ENCODE measurements around the gene NLRP10.

NLRP10 gene

DNA sequence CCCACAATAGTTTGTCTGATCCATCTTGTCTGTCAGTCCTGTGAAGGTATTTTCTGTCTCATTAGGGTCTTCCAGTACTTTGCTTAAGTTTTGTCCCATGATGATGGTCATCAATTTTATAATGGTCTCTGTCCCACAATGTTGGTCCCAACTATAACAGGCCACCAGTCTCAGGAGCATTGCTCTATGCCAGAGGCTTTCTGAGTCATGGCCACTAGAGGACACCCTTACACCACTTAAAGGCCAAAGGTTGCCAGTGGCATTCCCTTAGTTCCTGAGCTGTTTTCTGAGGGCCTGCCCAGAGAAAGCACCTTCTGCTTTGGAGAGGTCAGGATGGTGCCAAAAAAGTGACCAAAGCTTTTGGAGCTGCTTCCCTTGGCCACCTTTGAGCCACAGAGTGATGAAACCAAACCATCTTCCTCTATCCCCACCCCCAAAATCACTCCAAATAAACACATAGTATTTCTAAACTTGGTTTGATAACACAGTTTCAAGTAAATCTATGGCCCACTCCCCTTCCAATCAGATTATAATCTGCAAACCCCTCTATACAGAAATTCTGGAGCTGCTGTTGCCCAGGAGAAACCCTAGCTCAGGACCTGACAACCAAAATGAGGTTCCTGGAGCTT lies 41.2 kb upstream of the NLRP10 start:
- Histone ChIP-seq H3K27ac (ENCODE audit: insufficient read depth in 1 of 2, low read depth in 1 of 2, low read length in 2 of 2, poor library complexity in 1 of 2, severe bottlenecking in 2 of 2) (no peak overlapping the region), H3K9me3 (ENCODE audit: control extremely low read depth in 1 of 5, control insufficient read depth in 4 of 5, insufficient read depth in 2 of 5, low read depth in 1 of 5, low read length in 4 of 5) (no peaks in the 10 kb centered on the region), H3K4me3 (ENCODE audit: control insufficient read depth in 1 of 7, extremely low read depth in 1 of 7, insufficient read depth in 4 of 7, low read depth in 2 of 7, low read length in 6 of 7) (no peak overlapping the region), H3K4me1 (ENCODE audit: control extremely low read depth in 1 of 4, control insufficient read depth in 4 of 4, insufficient read depth in 4 of 4, low read length in 3 of 4) (no peaks in the 10 kb centered on the region), H3K36me3 (ENCODE audit: control insufficient read depth in 4 of 4, insufficient read depth in 4 of 4, low read length in 3 of 4) (no peaks in the 10 kb centered on the region), H3K27me3 (replicated peaks in 2 of 5; ENCODE audit: control insufficient read depth in 4 of 5, insufficient read depth in 5 of 5, low read length in 4 of 5) (peaks cover 0 to 2% (median 0%) of the 10 kb centered on the region in 5 experiments)
- DNase-seq, result peak; percentile 51 to 69 (median 61)
- CTCF ChIA-PET, result interaction anchor here (0.7 to 11.4 kb wide), 23 partner anchors 10 to 103 kb away, joined by 3 to 429 read pairs (median 4); partner anchors contain the start of genes EIF3F and TUB
- POLR2A ChIA-PET, result interaction anchor here (0.7 kb wide), 1 partner anchor 87 kb away, joined by 3 read pairs; no protein-coding TSS in a partner anchor

DNA sequence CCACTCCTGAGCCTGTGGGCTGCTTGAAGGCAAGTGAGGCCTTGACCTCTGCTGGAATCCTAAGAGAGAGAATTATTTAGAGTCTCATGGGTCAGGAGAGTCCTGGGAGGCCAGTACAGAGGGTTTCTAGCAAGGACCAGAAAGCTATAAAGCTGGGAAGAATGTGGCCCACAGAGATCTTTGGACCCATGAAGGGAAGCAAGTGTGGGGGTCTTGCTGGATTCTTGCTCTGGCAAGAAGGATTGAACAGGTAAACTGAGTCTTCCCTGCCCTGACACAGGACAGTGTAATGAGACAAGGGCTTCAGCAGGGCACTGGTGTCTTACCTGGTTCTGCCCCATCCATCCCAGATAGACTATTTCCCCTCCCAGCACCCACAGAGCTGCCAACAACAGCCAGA lies 40.3 kb upstream of the NLRP10 start:
- no peak overlapping the region for H3K27ac ChIP-seq (ENCODE audit: insufficient read depth in 1 of 2, low read depth in 1 of 2, low read length in 2 of 2, poor library complexity in 1 of 2, severe bottlenecking in 2 of 2)
- H3K27me3 ChIP-seq (replicated peaks in 2 of 5; ENCODE audit: control insufficient read depth in 4 of 5, insufficient read depth in 5 of 5, low read length in 4 of 5), result peaks cover 0 to 2% (median 0%) of the 10 kb centered on the region in 5 experiments
- H3K9me3 ChIP-seq (ENCODE audit: control extremely low read depth in 1 of 5, control insufficient read depth in 4 of 5, insufficient read depth in 2 of 5, low read depth in 1 of 5, low read length in 4 of 5), result no peaks in the 10 kb centered on the region
- no peak overlapping the region for H3K4me3 ChIP-seq (ENCODE audit: control insufficient read depth in 1 of 7, extremely low read depth in 1 of 7, insufficient read depth in 4 of 7, low read depth in 2 of 7, low read length in 6 of 7)
- no peaks in the 10 kb centered on the region for H3K36me3 ChIP-seq (ENCODE audit: control insufficient read depth in 4 of 4, insufficient read depth in 4 of 4, low read length in 3 of 4)
- CTCF ChIA-PET, result interaction anchor here (1.1 to 11.4 kb wide), 10 partner anchors 11 to 90 kb away, joined by 3 to 429 read pairs (median 8); partner anchors contain the start of genes EIF3F and TUB
- no peak for DNase-seq
- POLR2A ChIA-PET, result no interaction called here
- H3K4me1 ChIP-seq (ENCODE audit: control extremely low read depth in 1 of 4, control insufficient read depth in 4 of 4, insufficient read depth in 4 of 4, low read length in 3 of 4), result no peaks in the 10 kb centered on the region

DNA sequence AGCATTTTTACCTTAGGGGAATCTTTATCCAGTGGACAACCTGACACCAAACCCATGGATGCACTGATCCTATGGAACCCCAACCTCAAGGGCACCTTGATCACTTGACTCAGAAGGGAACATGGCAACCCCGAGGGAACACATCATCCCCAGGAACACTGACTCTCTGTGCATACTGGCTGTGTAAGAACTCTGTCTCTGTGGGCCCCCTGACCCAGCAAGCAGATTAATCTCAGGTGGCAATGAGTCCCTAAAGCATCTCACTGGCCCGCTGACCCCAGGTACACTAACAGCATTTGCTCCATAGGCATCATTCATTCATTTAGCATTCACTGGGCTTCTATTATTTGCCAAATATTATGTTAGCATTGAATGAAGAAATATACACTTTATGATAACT lies 38.8 kb upstream of the NLRP10 start:
- DNase-seq, result no peak
- POLR2A ChIA-PET, result no interaction called here

DNA sequence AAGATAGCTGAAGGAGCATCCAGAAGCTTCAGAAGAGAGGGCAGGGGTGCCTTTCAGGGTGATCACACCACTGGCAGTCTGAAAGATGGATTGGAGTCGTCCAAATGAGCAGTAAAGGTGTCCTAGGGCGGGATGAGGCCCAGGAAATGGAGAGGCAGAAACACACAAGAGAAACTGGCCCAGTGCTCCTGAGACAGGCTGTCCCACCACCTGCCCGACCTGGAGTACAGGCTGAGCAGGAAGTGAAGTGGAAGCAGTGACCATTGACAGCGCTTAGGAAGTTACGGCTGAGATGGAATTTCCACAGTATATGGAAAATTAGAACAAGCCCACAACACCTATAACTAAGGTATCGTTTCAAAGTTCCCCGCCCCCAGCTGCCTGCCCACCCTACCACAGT lies 37.9 kb upstream of the NLRP10 start:
- Histone ChIP-seq H3K4me1 (ENCODE audit: control extremely low read depth in 1 of 4, control insufficient read depth in 4 of 4, insufficient read depth in 4 of 4, low read length in 3 of 4) (no peaks in the 10 kb centered on the region), H3K36me3 (ENCODE audit: control insufficient read depth in 4 of 4, insufficient read depth in 4 of 4, low read length in 3 of 4) (peaks cover 0 to 9% (median 7%) of the 10 kb centered on the region in 4 experiments), H3K4me3 (ENCODE audit: control insufficient read depth in 1 of 7, extremely low read depth in 1 of 7, insufficient read depth in 4 of 7, low read depth in 2 of 7, low read length in 6 of 7) (no peak overlapping the region), H3K27me3 (replicated peaks in 2 of 5; ENCODE audit: control insufficient read depth in 4 of 5, insufficient read depth in 5 of 5, low read length in 4 of 5) (peaks cover 0 to 2% (median 0%) of the 10 kb centered on the region in 5 experiments), H3K9me3 (ENCODE audit: control extremely low read depth in 1 of 5, control insufficient read depth in 4 of 5, insufficient read depth in 2 of 5, low read depth in 1 of 5, low read length in 4 of 5) (no peaks in the 10 kb centered on the region), H3K27ac (ENCODE audit: insufficient read depth in 1 of 2, low read depth in 1 of 2, low read length in 2 of 2, poor library complexity in 1 of 2, severe bottlenecking in 2 of 2) (no peak overlapping the region)
- CTCF ChIA-PET, result interaction anchor here (0.9 to 11.4 kb wide), 2 partner anchors 14 to 92 kb away, joined by 3 to 429 read pairs; no protein-coding TSS in a partner anchor
- POLR2A ChIA-PET, result interaction anchor here (0.6 kb wide), 1 partner anchor 23 kb away, joined by 3 read pairs; no protein-coding TSS in a partner anchor
- DNase-seq, result no peak
- 68% methylated on average over 5 of the region's 7 CpGs for WGBS (ENCODE audit: insufficient coverage)

More for the DNA sequence above, 38.8 kb upstream of the NLRP10 start:
- no peaks in the 10 kb centered on the region for H3K9me3 ChIP-seq (ENCODE audit: control extremely low read depth in 1 of 5, control insufficient read depth in 4 of 5, insufficient read depth in 2 of 5, low read depth in 1 of 5, low read length in 4 of 5)
- H3K27ac ChIP-seq (ENCODE audit: insufficient read depth in 1 of 2, low read depth in 1 of 2, low read length in 2 of 2, poor library complexity in 1 of 2, severe bottlenecking in 2 of 2), result no peak overlapping the region
- CTCF ChIA-PET, result interaction anchor here (1.0 to 11.4 kb wide), 2 partner anchors 31 to 91 kb away, joined by 4 to 429 read pairs; no protein-coding TSS in a partner anchor
- no peaks in the 10 kb centered on the region for H3K4me1 ChIP-seq (ENCODE audit: control extremely low read depth in 1 of 4, control insufficient read depth in 4 of 4, insufficient read depth in 4 of 4, low read length in 3 of 4)
- 75% methylated on average over 1 of the region's 2 CpGs for WGBS (ENCODE audit: insufficient coverage)
- H3K27me3 ChIP-seq (replicated peaks in 2 of 5; ENCODE audit: control insufficient read depth in 4 of 5, insufficient read depth in 5 of 5, low read length in 4 of 5), result peaks cover 0 to 2% (median 0%) of the 10 kb centered on the region in 5 experiments
- peaks cover 0 to 4% (median 1%) of the 10 kb centered on the region in 4 experiments for H3K36me3 ChIP-seq (ENCODE audit: control insufficient read depth in 4 of 4, insufficient read depth in 4 of 4, low read length in 3 of 4)
- no peak overlapping the region for H3K4me3 ChIP-seq (ENCODE audit: control insufficient read depth in 1 of 7, extremely low read depth in 1 of 7, insufficient read depth in 4 of 7, low read depth in 2 of 7, low read length in 6 of 7)

DNA sequence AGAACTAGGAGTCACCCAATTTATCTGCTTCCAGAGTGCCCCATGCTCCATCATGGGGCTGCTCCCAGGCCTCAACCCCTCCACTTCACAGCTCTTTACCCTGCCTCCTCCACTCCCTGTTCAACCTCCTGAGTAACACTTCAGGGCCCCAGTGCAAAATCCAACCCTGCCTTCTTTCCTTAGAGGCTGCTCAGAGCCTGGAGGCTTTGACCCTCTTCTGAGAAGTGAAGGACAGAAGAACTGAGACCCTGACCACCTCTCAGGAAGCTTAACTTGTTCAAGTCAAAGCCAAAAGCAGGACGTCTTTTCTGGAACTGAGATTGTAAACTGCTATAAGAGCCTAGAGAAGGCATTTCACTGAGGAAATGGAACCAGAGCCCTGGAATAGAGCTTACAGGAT lies 37.4 kb upstream of the NLRP10 start:
- ChIA-PET POLR2A (interaction anchor here (0.6 kb wide), 1 partner anchor 23 kb away, joined by 3 read pairs; no protein-coding TSS in a partner anchor), CTCF (interaction anchor here (0.9 to 11.4 kb wide), 2 partner anchors 13 to 93 kb away, joined by 3 to 429 read pairs; no protein-coding TSS in a partner anchor)
- no peak overlapping the region for H3K4me3 ChIP-seq (ENCODE audit: control insufficient read depth in 1 of 7, extremely low read depth in 1 of 7, insufficient read depth in 4 of 7, low read depth in 2 of 7, low read length in 6 of 7)
- H3K27me3 ChIP-seq (replicated peaks in 2 of 5; ENCODE audit: control insufficient read depth in 4 of 5, insufficient read depth in 5 of 5, low read length in 4 of 5), result peaks cover 0 to 2% (median 0%) of the 10 kb centered on the region in 5 experiments
- H3K9me3 ChIP-seq (ENCODE audit: control extremely low read depth in 1 of 5, control insufficient read depth in 4 of 5, insufficient read depth in 2 of 5, low read depth in 1 of 5, low read length in 4 of 5), result no peaks in the 10 kb centered on the region
- H3K4me1 ChIP-seq (ENCODE audit: control extremely low read depth in 1 of 4, control insufficient read depth in 4 of 4, insufficient read depth in 4 of 4, low read length in 3 of 4), result no peaks in the 10 kb centered on the region
- 78% methylated on average over 1 of the region's 1 CpG for WGBS (ENCODE audit: insufficient coverage)
- H3K36me3 ChIP-seq (ENCODE audit: control insufficient read depth in 4 of 4, insufficient read depth in 4 of 4, low read length in 3 of 4), result peaks cover 1 to 14% (median 11%) of the 10 kb centered on the region in 4 experiments
- H3K27ac ChIP-seq (ENCODE audit: insufficient read depth in 1 of 2, low read depth in 1 of 2, low read length in 2 of 2, poor library complexity in 1 of 2, severe bottlenecking in 2 of 2), result no peak overlapping the region
- no peak for DNase-seq

DNA sequence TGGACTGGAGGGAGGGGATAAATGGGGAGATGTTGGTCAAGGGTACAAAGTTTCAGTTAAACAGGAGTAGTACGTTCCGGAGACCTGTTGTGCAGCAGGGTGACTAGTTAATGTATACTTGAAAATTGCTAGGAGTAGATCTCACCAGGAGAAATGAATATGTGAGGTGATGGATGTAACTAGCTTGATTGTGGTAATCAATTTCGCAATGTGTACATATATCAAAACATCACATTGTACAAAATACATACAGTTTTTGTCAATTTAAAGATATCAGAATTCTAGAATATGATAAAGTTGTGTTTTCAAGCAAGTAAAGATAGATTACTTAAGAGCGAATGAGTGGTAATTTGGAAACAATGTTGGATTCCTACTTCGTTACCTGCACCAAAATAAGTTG lies 35.1 kb upstream of the NLRP10 start:
- DNase-seq, result no peak
- POLR2A ChIA-PET, result no interaction called here
- CTCF ChIA-PET, result interaction anchor here (1.1 kb wide), 1 partner anchor 94 kb away, joined by 3 read pairs; no protein-coding TSS in a partner anchor

DNA sequence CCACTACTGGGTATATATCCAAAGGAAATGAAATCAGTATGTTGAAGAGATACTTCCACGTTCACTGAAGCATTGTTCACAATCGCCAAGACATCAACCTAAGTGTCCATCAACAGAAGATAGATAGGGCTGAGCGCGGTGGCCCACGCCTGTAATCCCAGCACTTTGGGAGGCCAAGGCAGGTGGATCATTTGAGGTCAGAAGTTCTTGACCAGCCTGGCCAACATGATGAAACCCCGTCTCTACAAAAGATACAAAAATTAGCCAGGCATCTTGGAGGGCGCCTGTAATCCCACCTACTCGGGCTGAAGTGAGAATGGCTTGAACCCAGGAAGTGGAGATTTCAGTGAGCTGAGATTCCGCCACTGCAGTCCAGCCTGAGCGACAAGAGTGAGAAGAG lies 34.5 kb upstream of the NLRP10 start:
- CTCF ChIA-PET, result interaction anchor here (0.8 to 0.9 kb wide), 2 partner anchors 13 to 96 kb away, joined by 3 read pairs; partner anchors contain the start of gene EIF3F

More for the DNA sequence above, 35.1 kb upstream of the NLRP10 start:
- no CpG with 5 or more reads among the region's 5 CpGs for WGBS (ENCODE audit: insufficient coverage)
- H3K27ac ChIP-seq (ENCODE audit: insufficient read depth in 1 of 2, low read depth in 1 of 2, low read length in 2 of 2, poor library complexity in 1 of 2, severe bottlenecking in 2 of 2), result no peak overlapping the region
- no peaks in the 10 kb centered on the region for H3K9me3 ChIP-seq (ENCODE audit: control extremely low read depth in 1 of 5, control insufficient read depth in 4 of 5, insufficient read depth in 2 of 5, low read depth in 1 of 5, low read length in 4 of 5)
- H3K27me3 ChIP-seq (replicated peaks in 2 of 5; ENCODE audit: control insufficient read depth in 4 of 5, insufficient read depth in 5 of 5, low read length in 4 of 5), result peaks cover 0 to 2% (median 0%) of the 10 kb centered on the region in 5 experiments
- peaks cover 0 to 1% (median 0%) of the 10 kb centered on the region in 4 experiments for H3K4me1 ChIP-seq (ENCODE audit: control extremely low read depth in 1 of 4, control insufficient read depth in 4 of 4, insufficient read depth in 4 of 4, low read length in 3 of 4)
- H3K4me3 ChIP-seq (ENCODE audit: control insufficient read depth in 1 of 7, extremely low read depth in 1 of 7, insufficient read depth in 4 of 7, low read depth in 2 of 7, low read length in 6 of 7), result no peak overlapping the region
- peaks cover 20 to 37% (median 27%) of the 10 kb centered on the region in 4 experiments for H3K36me3 ChIP-seq (ENCODE audit: control insufficient read depth in 4 of 4, insufficient read depth in 4 of 4, low read length in 3 of 4)

More for the DNA sequence above, 34.5 kb upstream of the NLRP10 start:
- POLR2A ChIA-PET, result no interaction called here
- Histone ChIP-seq H3K27me3 (replicated peaks in 2 of 5; ENCODE audit: control insufficient read depth in 4 of 5, insufficient read depth in 5 of 5, low read length in 4 of 5) (peaks cover 0 to 2% (median 0%) of the 10 kb centered on the region in 5 experiments), H3K27ac (ENCODE audit: insufficient read depth in 1 of 2, low read depth in 1 of 2, low read length in 2 of 2, poor library complexity in 1 of 2, severe bottlenecking in 2 of 2) (no peak overlapping the region), H3K4me1 (ENCODE audit: control extremely low read depth in 1 of 4, control insufficient read depth in 4 of 4, insufficient read depth in 4 of 4, low read length in 3 of 4) (peaks cover 0 to 6% (median 2%) of the 10 kb centered on the region in 4 experiments), H3K36me3 (ENCODE audit: control insufficient read depth in 4 of 4, insufficient read depth in 4 of 4, low read length in 3 of 4) (peaks cover 24 to 43% (median 33%) of the 10 kb centered on the region in 4 experiments), H3K9me3 (ENCODE audit: control extremely low read depth in 1 of 5, control insufficient read depth in 4 of 5, insufficient read depth in 2 of 5, low read depth in 1 of 5, low read length in 4 of 5) (no peaks in the 10 kb centered on the region), H3K4me3 (ENCODE audit: control insufficient read depth in 1 of 7, extremely low read depth in 1 of 7, insufficient read depth in 4 of 7, low read depth in 2 of 7, low read length in 6 of 7) (no peak overlapping the region)
- no peak for DNase-seq
- WGBS (ENCODE audit: insufficient coverage), result 89% methylated on average over 5 of the region's 10 CpGs

Data from common myeloid progenitor, CD34-positive (primary cell).